Stimulated activated CD8-positive, alpha-beta memory T cell treated with anti-CD3 and anti-CD28 coated beads, Interleukin-4, amount 100 ng/mL, for 4 hours (primary cell): ENCODE measurements around the gene TEX13B.

Source experiments
- DNase-seq, 2 donors: peaks; one replicate each; pipeline ENCODE4 v3.0.0-alpha.2; 2020; ENCODE audit warnings: low read depth in 2 of 2, low spot score in 1 of 2

Gene TEX13B

DNA sequence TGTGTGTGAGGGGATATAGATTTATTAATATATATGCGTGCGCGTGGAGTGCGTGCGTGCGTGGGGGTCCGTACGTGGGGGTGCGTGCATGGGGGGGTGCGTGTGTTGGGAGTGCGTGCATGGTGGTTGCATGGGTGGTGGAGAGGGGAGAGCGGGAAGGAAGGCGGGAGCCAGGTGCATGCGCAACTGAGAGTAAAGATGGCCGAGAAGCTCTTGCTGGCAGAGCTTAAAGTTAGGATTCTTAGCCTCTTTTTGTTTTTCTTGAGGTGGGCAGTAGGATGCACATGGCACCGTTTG is 45.8 kb downstream of the TEX13B start:
- DNase-seq = no peak

DNA sequence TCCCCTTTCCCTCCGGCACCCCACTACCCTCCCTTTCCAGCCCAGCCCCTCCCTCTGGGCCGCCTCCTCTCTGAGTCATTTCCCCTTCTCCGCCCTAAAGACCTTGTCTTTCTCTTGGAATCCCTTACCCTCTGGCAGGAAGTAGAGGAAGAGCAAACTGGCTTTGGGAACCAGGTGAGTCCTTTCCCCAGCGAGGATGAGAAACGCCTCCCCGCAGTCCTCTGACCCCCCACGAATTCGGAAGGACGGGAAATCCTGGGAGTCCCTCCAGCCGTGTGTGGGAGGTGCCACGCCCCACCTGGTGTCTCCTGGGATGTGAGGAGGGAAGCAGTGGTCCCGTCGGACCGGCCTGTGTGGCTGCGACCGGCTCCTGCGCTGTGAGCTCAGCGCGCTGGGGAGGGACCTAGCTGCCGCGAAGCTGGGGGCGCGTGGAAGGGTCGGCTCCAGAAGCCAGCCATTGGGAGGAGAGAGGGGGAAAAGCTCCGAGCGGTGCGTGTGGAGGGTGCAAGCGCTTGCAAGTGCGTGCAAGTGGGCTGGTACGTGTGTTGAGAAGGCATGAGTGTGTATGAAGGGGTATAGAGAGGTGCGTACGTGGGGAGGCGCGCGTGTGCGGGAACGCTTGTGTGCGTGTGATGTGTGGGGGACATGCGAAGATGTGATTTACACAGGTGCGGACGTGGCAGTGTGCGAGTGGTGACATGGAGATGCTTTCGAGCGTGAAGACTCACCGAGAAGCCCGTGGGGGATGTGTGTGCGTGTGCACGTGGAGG is 46.3 kb downstream of the TEX13B start:
- no peak for DNase-seq

DNA sequence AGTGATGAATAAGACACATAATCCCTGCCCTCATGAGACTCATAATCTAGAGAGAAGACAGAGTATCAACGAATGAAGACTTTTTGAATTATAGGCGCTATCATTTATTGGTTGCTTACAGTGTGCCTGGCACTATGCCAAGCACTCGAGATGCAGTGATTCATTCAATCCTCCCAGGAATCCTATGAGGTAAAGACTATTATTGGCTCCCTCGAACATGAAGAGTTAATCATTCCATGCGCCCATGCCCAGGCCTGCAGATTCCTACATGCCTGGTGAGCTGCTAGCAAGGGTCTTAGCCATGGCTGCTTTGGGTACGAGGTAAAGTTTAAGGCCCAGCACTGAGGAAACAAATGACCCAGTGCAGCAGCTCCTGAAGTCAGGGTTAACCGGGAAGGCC is 47.0 kb downstream of the TEX13B start:
- no peak for DNase-seq

DNA sequence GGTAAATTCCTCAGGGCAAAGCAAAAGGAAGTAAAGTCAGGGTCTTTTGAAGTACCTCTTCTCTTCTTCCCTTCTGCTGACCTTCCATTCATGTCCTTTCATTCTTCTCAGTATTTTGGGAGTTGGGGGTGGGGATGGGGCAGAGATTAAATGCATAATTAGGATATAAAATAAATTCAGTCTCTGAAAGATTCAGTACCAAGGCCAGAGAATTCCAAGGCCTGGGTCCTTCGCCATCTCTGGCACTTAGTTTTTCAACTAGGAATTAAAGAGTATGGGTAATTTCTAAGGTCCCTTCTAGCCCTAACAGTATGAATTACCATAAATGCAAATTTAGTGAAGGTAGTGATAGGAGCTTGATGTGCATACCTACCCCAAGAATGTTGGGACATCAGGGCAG is 47.9 kb downstream of the TEX13B start:
- DNase-seq = no peak
